Measurements from ENCODE around the gene GPC6.
A peak's percentile ranks its signal among the peaks of the same experiment; 100 is the strongest.

Gene GPC6

GRCh38 chr13:94115054-94115453, 888.4 kb downstream of the GPC6 start:
- no peak overlapping the region for H3K4me3 ChIP-seq (ENCODE audit: severe bottlenecking)
- no peaks in the 10 kb centered on the region for H3K27me3 ChIP-seq (ENCODE audit: insufficient read depth, poor library complexity, severe bottlenecking)
- DNase-seq (ENCODE audit: low spot score) (no peak), ATAC-seq (ENCODE audit: low read depth) (no peak)
- no peaks in the 10 kb centered on the region for H3K9me3 ChIP-seq (ENCODE audit: severe bottlenecking)
- TF ChIP-seq CTCF (IDR thresholded peaks at IDR 0.05; ENCODE audit: poor library complexity, severe bottlenecking), result no peak
- no peak overlapping the region for H3K27ac ChIP-seq (ENCODE audit: poor library complexity, severe bottlenecking)
- no peaks in the 10 kb centered on the region for H3K36me3 ChIP-seq (ENCODE audit: low read depth)
- no peaks in the 10 kb centered on the region for H3K4me1 ChIP-seq (ENCODE audit: insufficient read depth, poor library complexity, severe bottlenecking)

- ATAC-seq (ENCODE audit: low read depth) (no peak), DNase-seq (ENCODE audit: low spot score) (no peak)
- no peak for TF ChIP-seq CTCF (IDR thresholded peaks at IDR 0.05; ENCODE audit: poor library complexity, severe bottlenecking)
- Histone ChIP-seq H3K4me1 (ENCODE audit: insufficient read depth, poor library complexity, severe bottlenecking) (no peaks in the 10 kb centered on the region), H3K9me3 (ENCODE audit: severe bottlenecking) (no peaks in the 10 kb centered on the region), H3K36me3 (ENCODE audit: low read depth) (no peaks in the 10 kb centered on the region), H3K27ac (ENCODE audit: poor library complexity, severe bottlenecking) (no peak overlapping the region), H3K4me3 (ENCODE audit: severe bottlenecking) (no peak overlapping the region), H3K27me3 (ENCODE audit: insufficient read depth, poor library complexity, severe bottlenecking) (no peaks in the 10 kb centered on the region)
Observed at GRCh38 chr13:94119360-94119936, 892.8 kb downstream of the GPC6 start.

GRCh38 chr13:94120878-94121277, 894.3 kb downstream of the GPC6 start:
- Histone ChIP-seq H3K4me1 (ENCODE audit: insufficient read depth, poor library complexity, severe bottlenecking) (no peaks in the 10 kb centered on the region), H3K36me3 (ENCODE audit: low read depth) (no peaks in the 10 kb centered on the region), H3K27ac (ENCODE audit: poor library complexity, severe bottlenecking) (no peak overlapping the region), H3K27me3 (ENCODE audit: insufficient read depth, poor library complexity, severe bottlenecking) (no peaks in the 10 kb centered on the region), H3K9me3 (ENCODE audit: severe bottlenecking) (no peaks in the 10 kb centered on the region), H3K4me3 (ENCODE audit: severe bottlenecking) (no peak overlapping the region)
- ATAC-seq (ENCODE audit: low read depth) (no peak), DNase-seq (ENCODE audit: low spot score) (no peak)
- no peak for TF ChIP-seq CTCF (IDR thresholded peaks at IDR 0.05; ENCODE audit: poor library complexity, severe bottlenecking)

- DNase-seq (ENCODE audit: low spot score) (no peak), ATAC-seq (ENCODE audit: low read depth) (peak; percentile 44; the same call in 1 of the 3 replicates)
- no peaks in the 10 kb centered on the region for H3K9me3 ChIP-seq (ENCODE audit: severe bottlenecking)
- H3K4me3 ChIP-seq (ENCODE audit: severe bottlenecking), result no peak overlapping the region
- no peak overlapping the region for H3K27ac ChIP-seq (ENCODE audit: poor library complexity, severe bottlenecking)
- no peaks in the 10 kb centered on the region for H3K4me1 ChIP-seq (ENCODE audit: insufficient read depth, poor library complexity, severe bottlenecking)
- TF ChIP-seq CTCF (IDR thresholded peaks at IDR 0.05; ENCODE audit: poor library complexity, severe bottlenecking), result no peak
- no peaks in the 10 kb centered on the region for H3K36me3 ChIP-seq (ENCODE audit: low read depth)
- no peaks in the 10 kb centered on the region for H3K27me3 ChIP-seq (ENCODE audit: insufficient read depth, poor library complexity, severe bottlenecking)
Observed at GRCh38 chr13:94121686-94122085, 895.1 kb downstream of the GPC6 start.

- H3K27ac ChIP-seq (ENCODE audit: poor library complexity, severe bottlenecking), result no peak overlapping the region
Observed at GRCh38 chr13:94122300-94122915, 895.8 kb downstream of the GPC6 start.

More at GRCh38 chr13:94122300-94122915, 895.8 kb downstream of the GPC6 start:
- no peak for ATAC-seq (ENCODE audit: low read depth)
- no peak overlapping the region for H3K4me3 ChIP-seq (ENCODE audit: severe bottlenecking)
- no peaks in the 10 kb centered on the region for H3K9me3 ChIP-seq (ENCODE audit: severe bottlenecking)
- no peak for TF ChIP-seq CTCF (IDR thresholded peaks at IDR 0.05; ENCODE audit: poor library complexity, severe bottlenecking)
- no peaks in the 10 kb centered on the region for H3K36me3 ChIP-seq (ENCODE audit: low read depth)
- no peaks in the 10 kb centered on the region for H3K4me1 ChIP-seq (ENCODE audit: insufficient read depth, poor library complexity, severe bottlenecking)
- DNase-seq (ENCODE audit: low spot score), result no peak
- H3K27me3 ChIP-seq (ENCODE audit: insufficient read depth, poor library complexity, severe bottlenecking), result no peaks in the 10 kb centered on the region
